WTC11 (cell line): ENCODE measurements around the gene MYO18B. TPM values are rescaled to one million over a fixed set of nuclear protein-coding genes. Genes with fewer than 3 reads are reported as not detected.

ENCODE experiments used
- ATAC-seq: fragments of 200-7000 bp; cut with Tn5 transposase; 2 replicates; pipeline ENCODE4 v1.10.0; 2021; ENCODE audit warnings: mild to moderate bottlenecking, moderate library complexity
- CTCF ChIA-PET: fragments of 300-600 bp; sonication (Branson Sonifier 250); formaldehyde crosslinking; loops from one replicate; lab custom pipeline; 2021; ENCODE audit warnings: antibody characterized with exemption; lab: Charles Lee
- POLR2A ChIA-PET: fragments of 350-600 bp; sonication (Branson Sonifier 250); formaldehyde crosslinking; loops from one replicate; lab custom pipeline; 2021; ENCODE audit warnings: antibody characterized with exemption; lab: Charles Lee
- DNase-seq: peaks from one replicate; pipeline ENCODE4 v3.0.0; 2021; ENCODE audit warnings: low spot score
- H3K27ac Mint-ChIP-seq: 2 replicates; pipeline ENCODE4 v1.8.0; 2021; ENCODE audit warnings: mixed read lengths
- H3K27me3 Mint-ChIP-seq: 2 replicates; pipeline ENCODE4 v1.8.0; 2021; ENCODE audit warnings: low read depth, mild to moderate bottlenecking, moderate library complexity, mixed read lengths
- H3K36me3 Mint-ChIP-seq: 2 replicates; pipeline ENCODE4 v1.8.0; 2021; ENCODE audit warnings: mixed read lengths
- H3K4me1 Mint-ChIP-seq: 2 replicates; pipeline ENCODE4 v1.8.0; 2022; ENCODE audit warnings: mixed read lengths
- H3K4me3 Mint-ChIP-seq: 2 replicates; pipeline ENCODE4 v1.8.0; 2021; ENCODE audit warnings: mild to moderate bottlenecking, moderate library complexity, mixed read lengths
- H3K9me3 Mint-ChIP-seq: 2 replicates; pipeline ENCODE4 v1.8.0; 2021; ENCODE audit warnings: mixed read lengths
- CREM ChIP-seq: sonication (generic); formaldehyde crosslinking; IDR thresholded peaks from 2 replicates; pipeline ENCODE4 v1.8.1; 2022; ENCODE audit warnings: mild to moderate bottlenecking, missing genetic modification reagents, moderate library complexity
- FOXJ3 ChIP-seq: sonication (generic); formaldehyde crosslinking; IDR thresholded peaks from 2 replicates; pipeline ENCODE4 v1.9.0; 2021; ENCODE audit warnings: missing genetic modification reagents, mild to moderate bottlenecking, borderline replicate concordance
- GTF2I ChIP-seq: fragments of 250-450 bp; sonication (Bioruptor Pico); conservative IDR thresholded peaks from 2 replicates; pipeline ENCODE4 v1.4.0; 2021; ENCODE audit warnings: mild to moderate bottlenecking
- HMGA2 ChIP-seq: fragments of 250-450 bp; sonication (Bioruptor Pico); IDR thresholded peaks from 2 replicates; pipeline ENCODE4 v1.4.0; 2021; ENCODE audit warnings: mild to moderate bottlenecking, moderate library complexity
- NR3C1 ChIP-seq: sonication (generic); formaldehyde crosslinking; conservative IDR thresholded peaks from 2 replicates; pipeline ENCODE4 v1.8.1; 2023; ENCODE audit warnings: low read depth, mild to moderate bottlenecking, missing genetic modification reagents
- OVOL2 ChIP-seq: fragments of 250-450 bp; sonication (Bioruptor Pico); IDR thresholded peaks from 2 replicates; pipeline ENCODE4 v1.9.0; 2021; ENCODE audit warnings: mild to moderate bottlenecking, borderline replicate concordance
- PRRX2 ChIP-seq: fragments of 250-450 bp; sonication (Bioruptor Pico); IDR thresholded peaks from 2 replicates; pipeline ENCODE4 v1.8.0; 2021; ENCODE audit warnings: mild to moderate bottlenecking
- ZNF219 ChIP-seq: sonication (generic); formaldehyde crosslinking; IDR thresholded peaks from 2 replicates; pipeline ENCODE4 v1.8.0; 2023; ENCODE audit warnings: missing genetic modification reagents, mild to moderate bottlenecking, borderline replicate concordance
- ZNF232 ChIP-seq: sonication (generic); formaldehyde crosslinking; IDR thresholded peaks from 2 replicates; pipeline ENCODE4 v1.8.0; 2022; ENCODE audit warnings: mild to moderate bottlenecking, missing genetic modification reagents
- ZNF317 ChIP-seq: sonication (generic); formaldehyde crosslinking; IDR thresholded peaks from 2 replicates; pipeline ENCODE4 v1.8.1; 2023; ENCODE audit warnings: low read depth, mild to moderate bottlenecking, moderate library complexity, missing genetic modification reagents, borderline replicate concordance
- ZNF416 ChIP-seq: fragments of 250-450 bp; sonication (Bioruptor Pico); IDR thresholded peaks from 2 replicates; pipeline ENCODE4 v1.9.0; 2021; ENCODE audit warnings: mild to moderate bottlenecking, inconsistent platforms
- ZNF423 ChIP-seq: fragments of 250-450 bp; sonication (Bioruptor Pico); IDR thresholded peaks from 2 replicates; pipeline ENCODE4 v2.1.2; 2022; ENCODE audit warnings: mild to moderate bottlenecking, moderate library complexity
- total RNA-seq: library from RNA; stranded (reverse); gene quantifications from 3 replicates; pipeline ENCODE4 v1.2.3, GENCODE V29; 2021
- TF ChIP-seq, protein P1 (sequence below): sonication (generic); formaldehyde crosslinking; IDR thresholded peaks from 2 replicates; pipeline ENCODE4 v1.8.0; 2023; ENCODE audit warnings: mild to moderate bottlenecking, missing genetic modification reagents
- TF ChIP-seq, protein P2 (sequence below): fragments of 250-450 bp; sonication (Bioruptor Pico); IDR thresholded peaks from 2 replicates; pipeline ENCODE4 v1.9.0; 2021; ENCODE audit warnings: moderate library complexity, mild to moderate bottlenecking, inconsistent platforms, borderline replicate concordance
- TF ChIP-seq, protein P3 (sequence below): sonication (generic); formaldehyde crosslinking; IDR thresholded peaks from 2 replicates; pipeline ENCODE4 v1.8.1; 2022; ENCODE audit warnings: low read depth, mild to moderate bottlenecking, moderate library complexity, missing genetic modification reagents, borderline replicate concordance
- TF ChIP-seq, protein P4 (sequence below): fragments of 200-600 bp; IDR thresholded peaks from 2 replicates; pipeline ENCODE4 v1.8.0; 2022; ENCODE audit warnings: antibody characterized with exemption
- TF ChIP-seq, protein P5 (sequence below): sonication (generic); formaldehyde crosslinking; IDR thresholded peaks from 2 replicates; pipeline ENCODE4 v1.8.0; 2022; ENCODE audit warnings: mild to moderate bottlenecking, missing genetic modification reagents
- TF ChIP-seq, protein P6 (sequence below): fragments of 250-450 bp; sonication (Bioruptor Pico); IDR thresholded peaks from 2 replicates; pipeline ENCODE4 v2.1.2; 2022; ENCODE audit warnings: mild to moderate bottlenecking, moderate library complexity
- TF ChIP-seq, protein P7 (sequence below): sonication (generic); formaldehyde crosslinking; IDR thresholded peaks from 2 replicates; pipeline ENCODE4 v1.8.0; 2022; ENCODE audit warnings: missing genetic modification reagents

MYO18B gene
- total RNA-seq, 1 experiment from 2014 or later = 0.96 TPM

DNA sequence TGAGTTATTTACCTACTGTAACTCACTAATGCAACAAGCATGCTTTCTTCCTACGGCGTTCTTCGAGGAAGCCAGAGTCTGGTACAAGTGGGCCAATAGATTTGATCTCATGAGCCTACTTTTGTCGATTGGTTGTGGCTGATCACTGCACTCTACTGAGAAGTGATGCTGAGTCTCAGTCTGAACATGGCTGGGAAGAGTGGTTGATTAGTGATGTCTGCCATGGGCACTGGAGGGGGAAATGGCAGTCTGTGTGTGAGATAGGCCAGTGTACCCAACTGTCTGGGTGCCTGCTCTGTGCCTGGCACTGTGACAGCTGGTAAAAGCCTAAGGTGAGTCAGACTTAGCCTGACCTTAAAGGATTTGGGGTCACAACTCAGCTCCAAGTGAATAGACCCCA, 28.3 kb downstream of the MYO18B start (continued):
- TF ChIP-seq, protein P1, sequence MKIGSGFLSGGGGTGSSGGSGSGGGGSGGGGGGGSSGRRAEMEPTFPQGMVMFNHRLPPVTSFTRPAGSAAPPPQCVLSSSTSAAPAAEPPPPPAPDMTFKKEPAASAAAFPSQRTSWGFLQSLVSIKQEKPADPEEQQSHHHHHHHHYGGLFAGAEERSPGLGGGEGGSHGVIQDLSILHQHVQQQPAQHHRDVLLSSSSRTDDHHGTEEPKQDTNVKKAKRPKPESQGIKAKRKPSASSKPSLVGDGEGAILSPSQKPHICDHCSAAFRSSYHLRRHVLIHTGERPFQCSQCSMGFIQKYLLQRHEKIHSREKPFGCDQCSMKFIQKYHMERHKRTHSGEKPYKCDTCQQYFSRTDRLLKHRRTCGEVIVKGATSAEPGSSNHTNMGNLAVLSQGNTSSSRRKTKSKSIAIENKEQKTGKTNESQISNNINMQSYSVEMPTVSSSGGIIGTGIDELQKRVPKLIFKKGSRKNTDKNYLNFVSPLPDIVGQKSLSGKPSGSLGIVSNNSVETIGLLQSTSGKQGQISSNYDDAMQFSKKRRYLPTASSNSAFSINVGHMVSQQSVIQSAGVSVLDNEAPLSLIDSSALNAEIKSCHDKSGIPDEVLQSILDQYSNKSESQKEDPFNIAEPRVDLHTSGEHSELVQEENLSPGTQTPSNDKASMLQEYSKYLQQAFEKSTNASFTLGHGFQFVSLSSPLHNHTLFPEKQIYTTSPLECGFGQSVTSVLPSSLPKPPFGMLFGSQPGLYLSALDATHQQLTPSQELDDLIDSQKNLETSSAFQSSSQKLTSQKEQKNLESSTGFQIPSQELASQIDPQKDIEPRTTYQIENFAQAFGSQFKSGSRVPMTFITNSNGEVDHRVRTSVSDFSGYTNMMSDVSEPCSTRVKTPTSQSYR (CRISPR knock-in tag) = no peak
- TF ChIP-seq, protein P2, sequence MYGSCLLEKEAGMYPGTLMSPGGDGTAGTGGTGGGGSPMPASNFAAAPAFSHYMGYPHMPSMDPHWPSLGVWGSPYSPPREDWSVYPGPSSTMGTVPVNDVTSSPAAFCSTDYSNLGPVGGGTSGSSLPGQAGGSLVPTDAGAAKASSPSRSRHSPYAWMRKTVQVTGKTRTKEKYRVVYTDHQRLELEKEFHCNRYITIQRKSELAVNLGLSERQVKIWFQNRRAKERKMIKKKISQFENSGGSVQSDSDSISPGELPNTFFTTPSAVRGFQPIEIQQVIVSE (CRISPR knock-in tag) = no peak
- TF ChIP-seq GTF2I (CRISPR knock-in tag) (no peak), PRRX2 (CRISPR knock-in tag) (no peak)
- TF ChIP-seq, all 79 proteins: peak for 0

DNA sequence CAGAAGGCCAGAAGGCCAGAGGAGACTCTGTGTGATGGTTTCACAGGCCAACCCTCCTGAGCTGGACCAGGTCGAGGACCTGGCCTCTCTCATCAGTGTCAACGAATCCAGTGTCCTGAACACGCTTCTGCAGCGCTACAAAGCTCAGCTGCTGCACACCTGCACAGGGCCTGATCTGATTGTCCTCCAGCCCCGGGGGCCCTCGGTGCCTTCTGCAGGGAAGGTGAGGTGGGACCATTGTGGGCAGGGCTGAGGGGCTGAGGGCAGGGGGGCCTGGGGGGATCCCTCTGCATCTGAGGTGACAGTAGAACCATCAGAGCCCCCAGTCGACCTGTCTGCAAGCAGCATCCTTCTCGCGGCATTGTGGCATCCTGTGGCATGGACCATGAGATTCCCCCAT, 30.3 kb downstream of the MYO18B start:
- DNase-seq (no peak), ATAC-seq (no peak)
- no peaks in the 10 kb centered on the region for H3K36me3 Mint-ChIP-seq
- H3K27ac Mint-ChIP-seq = no peak overlapping the region
- ChIA-PET POLR2A (no interaction called here), CTCF (interaction anchor here (0.5 to 2.7 kb wide), 42 partner anchors 8 to 799 kb away, joined by 3 to 44 read pairs (median 4); partner anchors contain the start of genes GRK3 and SEZ6L)
- H3K4me3 Mint-ChIP-seq = no peak overlapping the region
- H3K27me3 Mint-ChIP-seq = peaks cover 2% of the 10 kb centered on the region
- H3K4me1 Mint-ChIP-seq = peaks cover 4% of the 10 kb centered on the region
- peaks cover 5% of the 10 kb centered on the region for H3K9me3 Mint-ChIP-seq
- TF ChIP-seq ZNF317 (no peak), FOXJ3 (CRISPR knock-in tag) (no peak), ZNF423 (CRISPR knock-in tag) (no peak), NR3C1 (CRISPR knock-in tag) (no peak), ZNF219 (no peak), ZNF416 (no peak), CREM (no peak), OVOL2 (CRISPR knock-in tag) (no peak), ZNF232 (CRISPR knock-in tag) (no peak), HMGA2 (CRISPR knock-in tag) (no peak), GTF2I (CRISPR knock-in tag) (no peak)
- TF ChIP-seq, protein P3, sequence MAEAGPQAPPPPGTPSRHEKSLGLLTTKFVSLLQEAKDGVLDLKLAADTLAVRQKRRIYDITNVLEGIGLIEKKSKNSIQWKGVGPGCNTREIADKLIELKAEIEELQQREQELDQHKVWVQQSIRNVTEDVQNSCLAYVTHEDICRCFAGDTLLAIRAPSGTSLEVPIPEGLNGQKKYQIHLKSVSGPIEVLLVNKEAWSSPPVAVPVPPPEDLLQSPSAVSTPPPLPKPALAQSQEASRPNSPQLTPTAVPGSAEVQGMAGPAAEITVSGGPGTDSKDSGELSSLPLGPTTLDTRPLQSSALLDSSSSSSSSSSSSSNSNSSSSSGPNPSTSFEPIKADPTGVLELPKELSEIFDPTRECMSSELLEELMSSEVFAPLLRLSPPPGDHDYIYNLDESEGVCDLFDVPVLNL = no peak
- TF ChIP-seq, protein P4, sequence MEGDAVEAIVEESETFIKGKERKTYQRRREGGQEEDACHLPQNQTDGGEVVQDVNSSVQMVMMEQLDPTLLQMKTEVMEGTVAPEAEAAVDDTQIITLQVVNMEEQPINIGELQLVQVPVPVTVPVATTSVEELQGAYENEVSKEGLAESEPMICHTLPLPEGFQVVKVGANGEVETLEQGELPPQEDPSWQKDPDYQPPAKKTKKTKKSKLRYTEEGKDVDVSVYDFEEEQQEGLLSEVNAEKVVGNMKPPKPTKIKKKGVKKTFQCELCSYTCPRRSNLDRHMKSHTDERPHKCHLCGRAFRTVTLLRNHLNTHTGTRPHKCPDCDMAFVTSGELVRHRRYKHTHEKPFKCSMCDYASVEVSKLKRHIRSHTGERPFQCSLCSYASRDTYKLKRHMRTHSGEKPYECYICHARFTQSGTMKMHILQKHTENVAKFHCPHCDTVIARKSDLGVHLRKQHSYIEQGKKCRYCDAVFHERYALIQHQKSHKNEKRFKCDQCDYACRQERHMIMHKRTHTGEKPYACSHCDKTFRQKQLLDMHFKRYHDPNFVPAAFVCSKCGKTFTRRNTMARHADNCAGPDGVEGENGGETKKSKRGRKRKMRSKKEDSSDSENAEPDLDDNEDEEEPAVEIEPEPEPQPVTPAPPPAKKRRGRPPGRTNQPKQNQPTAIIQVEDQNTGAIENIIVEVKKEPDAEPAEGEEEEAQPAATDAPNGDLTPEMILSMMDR = no peak
- TF ChIP-seq, protein P5, sequence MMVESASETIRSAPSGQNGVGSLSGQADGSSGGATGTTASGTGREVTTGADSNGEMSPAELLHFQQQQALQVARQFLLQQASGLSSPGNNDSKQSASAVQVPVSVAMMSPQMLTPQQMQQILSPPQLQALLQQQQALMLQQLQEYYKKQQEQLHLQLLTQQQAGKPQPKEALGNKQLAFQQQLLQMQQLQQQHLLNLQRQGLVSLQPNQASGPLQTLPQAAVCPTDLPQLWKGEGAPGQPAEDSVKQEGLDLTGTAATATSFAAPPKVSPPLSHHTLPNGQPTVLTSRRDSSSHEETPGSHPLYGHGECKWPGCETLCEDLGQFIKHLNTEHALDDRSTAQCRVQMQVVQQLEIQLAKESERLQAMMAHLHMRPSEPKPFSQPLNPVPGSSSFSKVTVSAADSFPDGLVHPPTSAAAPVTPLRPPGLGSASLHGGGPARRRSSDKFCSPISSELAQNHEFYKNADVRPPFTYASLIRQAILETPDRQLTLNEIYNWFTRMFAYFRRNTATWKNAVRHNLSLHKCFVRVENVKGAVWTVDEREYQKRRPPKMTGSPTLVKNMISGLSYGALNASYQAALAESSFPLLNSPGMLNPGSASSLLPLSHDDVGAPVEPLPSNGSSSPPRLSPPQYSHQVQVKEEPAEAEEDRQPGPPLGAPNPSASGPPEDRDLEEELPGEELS (CRISPR knock-in tag) = no peak
- TF ChIP-seq, protein P1 (CRISPR knock-in tag) = no peak
- TF ChIP-seq, protein P6, sequence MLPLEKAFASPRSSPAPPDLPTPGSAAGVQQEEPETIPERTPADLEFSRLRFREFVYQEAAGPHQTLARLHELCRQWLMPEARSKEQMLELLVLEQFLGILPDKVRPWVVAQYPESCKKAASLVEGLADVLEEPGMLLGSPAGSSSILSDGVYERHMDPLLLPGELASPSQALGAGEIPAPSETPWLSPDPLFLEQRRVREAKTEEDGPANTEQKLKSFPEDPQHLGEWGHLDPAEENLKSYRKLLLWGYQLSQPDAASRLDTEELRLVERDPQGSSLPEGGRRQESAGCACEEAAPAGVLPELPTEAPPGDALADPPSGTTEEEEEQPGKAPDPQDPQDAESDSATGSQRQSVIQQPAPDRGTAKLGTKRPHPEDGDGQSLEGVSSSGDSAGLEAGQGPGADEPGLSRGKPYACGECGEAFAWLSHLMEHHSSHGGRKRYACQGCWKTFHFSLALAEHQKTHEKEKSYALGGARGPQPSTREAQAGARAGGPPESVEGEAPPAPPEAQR (CRISPR knock-in tag) = no peak
- TF ChIP-seq, protein P7, sequence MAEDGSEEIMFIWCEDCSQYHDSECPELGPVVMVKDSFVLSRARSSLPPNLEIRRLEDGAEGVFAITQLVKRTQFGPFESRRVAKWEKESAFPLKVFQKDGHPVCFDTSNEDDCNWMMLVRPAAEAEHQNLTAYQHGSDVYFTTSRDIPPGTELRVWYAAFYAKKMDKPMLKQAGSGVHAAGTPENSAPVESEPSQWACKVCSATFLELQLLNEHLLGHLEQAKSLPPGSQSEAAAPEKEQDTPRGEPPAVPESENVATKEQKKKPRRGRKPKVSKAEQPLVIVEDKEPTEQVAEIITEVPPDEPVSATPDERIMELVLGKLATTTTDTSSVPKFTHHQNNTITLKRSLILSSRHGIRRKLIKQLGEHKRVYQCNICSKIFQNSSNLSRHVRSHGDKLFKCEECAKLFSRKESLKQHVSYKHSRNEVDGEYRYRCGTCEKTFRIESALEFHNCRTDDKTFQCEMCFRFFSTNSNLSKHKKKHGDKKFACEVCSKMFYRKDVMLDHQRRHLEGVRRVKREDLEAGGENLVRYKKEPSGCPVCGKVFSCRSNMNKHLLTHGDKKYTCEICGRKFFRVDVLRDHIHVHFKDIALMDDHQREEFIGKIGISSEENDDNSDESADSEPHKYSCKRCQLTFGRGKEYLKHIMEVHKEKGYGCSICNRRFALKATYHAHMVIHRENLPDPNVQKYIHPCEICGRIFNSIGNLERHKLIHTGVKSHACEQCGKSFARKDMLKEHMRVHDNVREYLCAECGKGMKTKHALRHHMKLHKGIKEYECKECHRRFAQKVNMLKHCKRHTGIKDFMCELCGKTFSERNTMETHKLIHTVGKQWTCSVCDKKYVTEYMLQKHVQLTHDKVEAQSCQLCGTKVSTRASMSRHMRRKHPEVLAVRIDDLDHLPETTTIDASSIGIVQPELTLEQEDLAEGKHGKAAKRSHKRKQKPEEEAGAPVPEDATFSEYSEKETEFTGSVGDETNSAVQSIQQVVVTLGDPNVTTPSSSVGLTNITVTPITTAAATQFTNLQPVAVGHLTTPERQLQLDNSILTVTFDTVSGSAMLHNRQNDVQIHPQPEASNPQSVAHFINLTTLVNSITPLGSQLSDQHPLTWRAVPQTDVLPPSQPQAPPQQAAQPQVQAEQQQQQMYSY = no peak
